COLO668 (cell line): ENCODE measurements around the gene ARR3.
"Not testable (repeated sequence)": the region's sequence is repeated elsewhere in the genome, so short reads cannot be mapped to it uniquely, and the experiment has no call there.

Source experiments
- DNase-seq: peaks from one replicate; lab custom pipeline; 2025; ENCODE audit not compliant: unreplicated experiment; lab: John Stamatoyannopoulos, UW

ARR3 gene

DNA sequence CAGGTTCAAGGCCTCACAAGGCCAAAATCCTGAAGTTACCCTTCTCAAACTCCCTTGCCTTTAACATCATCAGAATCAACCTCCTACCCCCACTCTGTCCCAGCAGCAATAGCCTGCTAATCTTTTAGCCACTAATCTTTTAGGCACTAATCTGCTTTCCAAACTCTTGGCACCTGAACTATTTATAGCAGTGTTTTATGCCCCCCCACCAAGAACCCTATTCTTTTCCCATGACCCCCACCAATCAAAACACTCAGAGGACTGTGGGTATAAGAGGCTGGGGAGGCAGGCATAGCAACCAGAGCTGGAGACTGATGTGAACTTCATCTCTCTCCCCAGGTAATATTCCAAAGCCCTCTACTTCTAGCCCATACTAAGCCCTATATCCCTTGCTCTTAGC is at the start of gene ARR3:
Gene ARR3 (plus strand): TSS at position 301 of the 400 bp plus-strand sequence. CDS start 1,052 bp downstream, outside the sequence.
- DNase-seq = no peak

DNA sequence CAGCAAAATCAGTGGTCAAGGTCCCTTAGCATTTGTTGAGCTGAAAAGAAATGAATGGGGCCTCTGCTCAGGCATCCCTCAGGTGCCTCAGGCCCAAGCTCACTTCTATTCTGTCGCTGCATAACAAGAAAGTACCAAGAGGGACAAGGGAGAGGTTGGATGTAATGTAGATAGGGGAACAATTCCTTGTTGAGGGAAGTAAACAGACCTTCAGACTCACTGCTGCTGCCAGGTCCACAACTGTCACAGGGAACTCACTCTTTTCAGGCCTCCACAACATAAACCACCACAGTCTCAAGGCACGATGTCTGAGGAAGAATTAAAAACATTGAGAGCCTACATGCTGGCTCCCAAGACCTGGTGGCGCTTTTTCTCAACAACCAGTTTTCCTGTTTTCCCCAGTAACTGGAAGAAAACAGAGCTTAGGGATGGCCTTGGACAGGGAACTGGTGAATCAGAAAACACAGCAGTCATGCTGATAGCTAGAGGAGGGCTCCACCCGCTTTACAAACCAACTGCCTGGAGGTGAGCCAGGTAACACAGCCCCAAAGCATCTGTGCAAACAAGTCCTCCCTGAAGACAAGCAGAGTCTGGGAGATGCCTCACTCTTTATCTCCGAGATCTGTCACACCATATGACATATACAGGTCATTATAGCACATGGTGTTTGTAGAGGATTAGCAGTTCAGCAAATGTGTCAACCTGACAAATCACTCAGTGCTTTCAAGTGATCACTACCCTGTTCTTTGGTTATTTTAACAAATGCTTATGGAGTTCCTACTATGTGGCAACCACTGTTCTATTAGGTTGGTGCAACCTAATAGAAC is 48.0 kb upstream of the ARR3 start:
- DNase-seq = peak; percentile 83

DNA sequence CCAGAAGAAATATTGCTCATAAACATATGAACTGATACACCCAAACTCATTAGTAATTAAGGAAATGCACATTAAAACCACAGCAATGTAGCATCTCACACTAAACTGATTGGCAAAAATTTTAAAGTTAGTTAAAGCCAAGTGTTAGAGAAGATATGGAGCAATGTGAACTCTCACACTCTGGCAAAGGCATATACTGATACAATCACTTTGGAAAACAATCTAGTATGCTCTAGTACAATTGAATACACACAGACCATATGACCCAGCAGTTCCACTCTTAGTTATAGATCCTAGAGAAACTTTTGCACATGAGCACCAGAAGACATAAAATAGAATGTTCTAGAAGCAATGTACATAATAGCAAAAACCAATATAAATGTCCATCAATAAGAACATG is 42.1 kb upstream of the ARR3 start:
- DNase-seq = no peak

DNA sequence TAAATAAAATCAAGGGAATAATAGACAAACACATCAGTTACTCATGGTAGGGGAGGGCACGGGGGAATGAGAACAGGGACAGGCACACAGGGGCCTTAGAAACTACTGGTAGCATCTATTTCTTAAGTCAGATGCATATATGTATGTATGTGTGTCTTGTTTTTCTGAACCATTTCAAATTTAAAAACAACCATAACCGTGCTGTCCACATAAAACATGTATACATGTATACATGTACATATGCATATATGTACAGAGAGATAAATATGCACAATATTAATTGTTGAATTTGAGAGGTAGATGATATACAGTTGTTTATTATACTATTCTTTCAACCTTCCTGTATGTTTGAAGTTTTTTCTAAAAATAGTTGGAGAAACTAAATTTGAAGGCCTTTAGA is 41.4 kb upstream of the ARR3 start:
- no peak for DNase-seq

GRCh38 chrX:70231666-70232065 is 36.5 kb upstream of the ARR3 start:
- no peak for DNase-seq

DNA sequence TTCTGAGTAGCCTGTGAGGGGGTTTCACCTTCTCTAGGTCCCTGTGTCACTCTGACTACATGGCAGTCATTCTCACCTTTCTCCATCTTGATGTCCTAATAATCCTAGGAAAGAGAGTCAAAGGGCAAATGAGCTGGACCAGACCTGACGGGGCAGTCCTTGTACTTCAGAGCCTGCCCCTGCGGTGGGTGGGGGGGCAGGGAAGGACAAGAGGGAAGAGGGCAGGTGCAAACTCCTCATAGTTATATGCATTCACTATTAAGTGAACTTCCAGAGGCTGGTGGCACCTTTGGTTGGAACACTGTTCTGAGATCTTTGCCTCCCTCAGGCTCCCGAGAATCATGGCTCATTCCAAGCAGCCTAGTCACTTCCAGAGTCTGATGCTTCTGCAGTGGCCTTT is 33.8 kb upstream of the ARR3 start, which contains the start of gene AWAT1:
Gene AWAT1 (plus strand): TSS at position 301 of the 400 bp plus-strand sequence. CDS start 41 bp downstream, at position 342.
- DNase-seq = no peak

- DNase-seq = no peak
Observed at GRCh38 chrX:70240751-70241150, 27.4 kb upstream of the ARR3 start.

DNA sequence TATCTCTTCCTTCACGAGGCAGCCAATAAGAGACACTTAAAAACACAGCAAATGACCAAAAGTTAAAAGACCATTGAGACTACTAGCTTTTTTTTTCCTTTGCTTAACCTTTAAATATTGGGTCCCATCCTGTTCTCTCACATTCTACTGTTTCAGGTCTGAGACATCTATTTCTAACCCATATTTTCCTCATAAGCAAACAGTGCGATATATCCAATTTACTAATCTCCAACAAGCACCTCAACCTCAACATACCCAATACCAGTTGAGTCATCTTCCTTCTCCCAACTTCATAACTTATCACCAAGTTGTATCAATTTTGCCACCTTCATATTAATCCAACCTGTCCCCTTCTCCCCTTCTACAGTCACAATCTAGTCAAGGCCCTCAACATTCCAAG is 26.6 kb upstream of the ARR3 start:
- no peak for DNase-seq

GRCh38 chrX:70243601-70244000 is 24.5 kb upstream of the ARR3 start:
- not testable (repeated sequence) for DNase-seq

- no peak for DNase-seq
Observed at GRCh38 chrX:70244881-70245280, 23.3 kb upstream of the ARR3 start.

DNA sequence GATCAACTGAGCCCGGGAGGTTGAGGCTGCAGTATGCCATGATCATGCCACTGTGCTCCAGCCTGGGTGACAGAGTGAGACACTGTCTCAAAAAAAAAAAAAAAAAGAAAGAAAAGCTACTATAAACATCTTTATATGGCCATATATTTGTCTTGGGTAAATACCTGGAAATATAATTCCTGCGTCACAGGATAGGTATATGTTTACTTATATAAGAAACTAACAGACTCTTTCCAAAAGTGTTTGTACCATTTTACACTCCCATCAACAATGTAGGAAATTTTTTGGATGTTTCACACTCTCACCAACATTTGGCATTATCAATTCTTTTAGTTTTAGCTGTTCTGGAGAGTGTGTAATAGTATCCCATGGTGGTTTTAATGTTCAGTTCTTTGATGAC is 20.9 kb upstream of the ARR3 start:
- DNase-seq = no peak

DNA sequence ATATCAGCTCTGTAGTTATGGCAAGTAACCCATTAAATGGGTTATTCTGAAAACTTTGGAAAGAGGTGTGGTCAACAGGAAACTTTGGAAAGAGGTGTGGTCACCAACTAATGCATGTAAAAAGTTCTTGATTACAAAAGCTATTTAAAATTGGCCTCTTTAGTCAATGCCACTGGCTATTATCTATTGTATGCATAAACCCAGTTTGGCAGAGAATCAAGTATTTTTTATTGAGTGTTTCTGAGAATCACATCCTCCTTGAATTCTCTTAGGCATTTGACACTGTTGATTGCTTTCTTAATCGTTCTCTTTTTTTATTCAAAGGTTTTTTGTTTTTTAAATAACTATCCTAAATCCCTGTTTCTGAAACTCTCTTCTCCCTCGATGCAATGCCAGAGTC is 15.6 kb upstream of the ARR3 start:
- no peak for DNase-seq

DNA sequence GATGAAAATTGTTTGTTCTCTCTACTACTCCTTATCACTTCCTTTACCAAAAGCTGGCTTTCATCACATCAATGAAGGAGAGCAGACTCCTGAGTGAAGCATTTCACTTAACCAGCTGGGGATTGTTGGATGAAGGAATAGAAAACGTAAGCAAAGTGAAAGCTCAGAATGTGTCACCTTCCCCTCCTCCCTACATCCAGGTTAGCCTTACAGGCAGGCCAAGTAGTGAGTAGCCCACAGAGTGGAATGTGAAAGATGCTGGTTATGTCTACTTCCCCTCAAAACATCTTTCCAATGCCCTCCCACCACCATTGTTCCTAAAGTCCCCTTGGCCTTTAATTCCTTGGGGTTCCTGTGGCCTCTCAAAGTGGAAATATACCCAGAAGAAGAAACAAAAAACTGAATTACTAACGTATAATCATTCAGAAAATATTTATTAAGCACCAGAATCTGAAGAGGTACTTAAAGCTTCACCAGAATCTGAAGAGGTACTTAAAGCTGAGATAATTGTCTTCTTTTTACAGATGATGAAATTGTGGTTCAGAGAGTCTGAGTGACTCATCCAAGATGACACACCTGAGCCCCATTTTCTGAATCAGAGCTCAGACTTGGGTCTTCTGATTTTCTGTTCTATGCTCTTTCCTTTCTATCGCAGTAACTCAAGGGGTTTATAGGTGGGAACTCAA is 14.6 kb upstream of the ARR3 start:
- DNase-seq = no peak

GRCh38 chrX:70254063-70254400 is 14.1 kb upstream of the ARR3 start:
- DNase-seq = no peak

DNA sequence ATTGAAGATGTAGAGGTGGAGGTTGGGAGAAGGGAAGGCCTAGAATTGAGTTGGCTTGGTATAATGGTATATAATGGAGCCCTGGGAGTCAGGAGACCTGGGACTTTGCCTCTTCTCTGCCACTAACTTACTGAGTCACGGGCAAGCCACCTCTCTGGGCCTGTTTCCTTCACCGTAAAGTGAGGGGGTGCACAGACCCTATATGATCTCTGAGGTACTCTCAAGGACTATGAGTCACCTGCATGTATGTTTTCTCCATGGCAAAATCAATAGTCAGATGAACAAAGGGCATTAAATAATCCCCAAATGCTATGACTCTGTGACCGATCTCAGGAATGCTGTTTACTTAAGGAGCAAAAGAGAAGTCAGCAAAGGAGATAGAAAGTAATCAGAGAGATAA is 13.2 kb upstream of the ARR3 start:
- DNase-seq = peak; percentile 1

- DNase-seq = no peak
Observed at GRCh38 chrX:70255452-70255851, 12.7 kb upstream of the ARR3 start.

- no peak for DNase-seq
Observed at GRCh38 chrX:70257423-70258288, 10.5 kb upstream of the ARR3 start.

- no peak for DNase-seq
Observed at GRCh38 chrX:70260104-70260503, 8.0 kb upstream of the ARR3 start, which contains the start of gene P2RY4. P2RY4 (minus strand) TSS chrX:70260204; CDS start chrX:70259624, 580 bp downstream.

DNA sequence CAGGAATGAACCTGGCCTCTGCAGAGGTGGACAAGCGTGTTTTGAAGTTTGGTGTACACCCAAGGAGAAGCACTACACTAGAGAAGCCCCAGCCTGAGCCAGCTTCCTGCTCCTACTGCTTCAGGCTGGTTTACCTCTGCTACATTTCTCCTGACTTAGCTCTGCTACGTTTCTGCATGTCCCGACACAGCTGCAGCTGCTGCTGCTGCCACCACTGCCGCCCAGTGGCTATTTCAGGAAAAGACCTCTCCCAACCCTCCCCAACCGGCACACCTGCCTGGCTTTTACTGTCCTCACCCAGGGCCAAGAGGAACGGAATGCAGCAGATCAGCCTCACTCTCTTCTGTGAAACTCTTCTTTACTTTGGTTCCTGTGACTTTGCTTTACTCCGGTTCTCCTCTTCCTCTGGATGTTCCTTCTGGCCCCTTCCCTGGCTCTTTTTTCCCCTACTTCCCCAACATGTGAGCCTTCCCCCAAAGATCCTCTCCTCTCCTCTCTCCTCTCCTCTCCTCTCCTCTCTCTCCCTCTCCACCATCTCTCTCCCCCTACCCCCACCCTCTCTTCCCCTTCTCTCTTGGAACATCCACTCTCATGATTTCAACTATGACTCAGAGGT is 5.1 kb upstream of the ARR3 start:
- DNase-seq = peak; percentile 74

GRCh38 chrX:70264784-70265183 is 3.4 kb upstream of the ARR3 start:
- no peak for DNase-seq

- not testable (repeated sequence) for DNase-seq
Observed at GRCh38 chrX:70274029-70274428, 5.9 kb downstream of the ARR3 start.
